OCI-M1 (cell line): ENCODE measurements around the gene SLC24A3.

ENCODE experiments used
- DNase-seq: peaks from one replicate; lab custom pipeline; 2025; lab: John Stamatoyannopoulos, UW

The SLC24A3 gene

DNA sequence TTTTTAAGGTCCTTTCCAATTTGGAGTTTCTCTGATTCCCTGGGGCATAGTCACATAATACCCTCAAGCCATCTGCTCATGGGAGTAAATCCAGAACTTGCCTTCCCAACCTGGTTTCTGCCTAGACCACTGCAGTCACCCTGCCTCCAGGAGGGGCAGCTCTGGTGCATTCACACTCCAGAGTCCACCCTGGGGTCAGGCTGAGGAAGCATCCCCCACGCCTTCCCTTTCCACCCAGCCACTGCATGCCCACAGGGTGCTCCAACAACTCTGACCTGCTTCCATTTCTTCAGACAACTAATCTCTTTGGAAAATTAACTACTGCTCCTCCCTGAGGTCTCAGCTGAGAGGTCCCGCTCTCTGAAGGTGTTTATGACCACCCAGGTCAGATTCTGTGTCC lies 334.2 kb downstream of the SLC24A3 start:
- DNase-seq, result no peak

DNA sequence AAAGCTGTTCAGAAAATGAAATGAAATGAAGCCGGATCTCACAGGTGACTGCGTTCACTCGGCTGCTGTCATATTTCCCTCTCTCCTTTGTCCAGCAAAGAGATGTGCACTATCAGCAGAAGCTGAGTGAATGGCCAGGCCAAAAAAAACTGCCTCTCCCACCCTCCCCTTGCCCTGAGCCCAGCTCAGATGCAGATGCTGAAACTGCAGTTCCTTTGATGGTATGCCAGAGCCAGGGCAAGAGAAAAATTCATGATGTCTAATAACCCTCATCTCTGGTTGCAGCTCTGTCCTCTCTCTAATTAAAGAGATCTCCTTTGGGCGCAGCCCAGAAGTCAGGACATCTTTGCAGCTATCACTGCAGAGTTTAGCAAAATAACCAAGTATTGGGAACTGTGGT lies 335.1 kb downstream of the SLC24A3 start:
- no peak for DNase-seq

DNA sequence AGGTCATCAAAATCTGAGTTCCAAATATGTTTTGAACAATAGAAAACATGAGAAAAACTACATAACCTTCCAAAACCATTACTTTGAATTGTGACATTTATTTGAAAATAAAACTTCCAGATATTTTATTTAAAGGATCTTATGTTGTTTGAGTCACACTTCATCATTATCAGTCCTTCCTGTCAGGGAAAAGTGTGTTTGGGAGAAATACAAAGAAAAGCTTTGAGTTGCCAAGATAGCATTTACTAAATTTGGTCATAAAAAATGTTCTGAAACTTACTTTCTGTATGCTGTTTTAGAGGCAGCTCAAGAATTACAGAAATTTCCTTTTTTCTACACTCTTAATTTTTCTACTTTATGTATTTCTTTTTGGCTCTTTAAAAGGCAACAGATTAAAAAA lies 337.5 kb downstream of the SLC24A3 start:
- DNase-seq, result no peak

DNA sequence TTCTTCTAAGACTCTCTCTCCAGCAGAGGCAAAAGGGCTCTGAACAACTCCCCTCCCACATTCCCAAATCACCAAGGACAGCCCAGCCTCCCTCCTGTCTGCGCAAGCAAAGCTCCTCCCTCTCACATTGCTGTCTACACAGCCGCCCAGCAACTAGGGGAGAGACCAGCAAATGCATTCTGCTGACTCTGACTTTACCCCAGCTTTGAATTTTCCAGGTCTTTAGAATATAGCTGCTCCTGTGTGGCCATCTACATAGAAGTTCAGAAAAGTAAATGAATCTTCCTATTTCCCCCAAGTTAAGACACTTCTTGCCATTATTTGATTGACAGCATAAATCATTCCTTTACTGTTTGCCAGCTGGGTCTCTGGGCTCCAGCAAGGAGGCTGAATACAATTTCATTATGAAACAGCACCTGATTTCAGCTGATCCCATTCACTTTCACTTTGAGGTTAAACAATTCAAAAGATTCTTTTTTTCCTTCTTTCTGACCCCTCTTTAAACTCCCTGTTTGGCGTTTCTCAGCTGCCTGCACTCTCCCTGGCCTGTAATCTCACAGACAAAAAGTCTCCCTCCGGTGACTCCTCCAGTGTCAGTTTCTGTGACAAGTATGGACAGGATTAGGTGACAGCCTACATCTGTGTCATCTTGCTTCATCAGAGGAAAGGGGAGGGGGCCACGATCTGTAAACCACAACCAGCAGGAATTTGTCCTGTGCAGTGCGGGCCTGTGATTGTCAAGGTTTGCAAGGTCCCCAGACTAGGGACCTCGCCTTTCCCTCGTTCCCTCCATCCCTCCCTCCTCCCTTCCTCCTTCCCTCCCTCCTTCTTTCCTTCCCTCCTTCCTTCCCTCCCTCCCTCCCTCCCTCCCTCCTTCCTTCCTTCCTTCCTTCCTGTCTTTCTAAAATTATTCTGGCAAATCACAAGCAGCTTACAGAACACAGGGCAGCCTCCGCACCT lies 340.1 kb downstream of the SLC24A3 start:
- DNase-seq, result peak; percentile 9

DNA sequence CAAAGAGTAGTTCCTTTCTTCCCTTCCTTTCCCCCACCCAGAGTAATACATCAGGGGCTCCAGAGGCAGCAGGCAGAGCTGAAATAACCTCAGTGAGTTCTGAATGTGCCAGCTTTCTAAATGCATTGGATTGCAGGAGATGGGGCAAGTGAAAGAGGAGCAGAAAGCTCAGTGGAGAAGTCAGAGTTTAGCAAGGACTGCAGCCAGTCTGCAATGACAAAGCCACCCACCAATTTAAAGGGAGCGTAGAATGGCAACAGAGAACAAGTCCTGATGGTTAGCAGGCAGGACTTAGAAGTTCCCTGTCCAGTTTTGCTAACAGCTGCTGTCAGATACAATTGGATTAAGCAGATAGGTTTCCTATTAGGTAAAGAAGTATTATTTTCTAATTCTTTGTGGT lies 342.2 kb downstream of the SLC24A3 start:
- no peak for DNase-seq

DNA sequence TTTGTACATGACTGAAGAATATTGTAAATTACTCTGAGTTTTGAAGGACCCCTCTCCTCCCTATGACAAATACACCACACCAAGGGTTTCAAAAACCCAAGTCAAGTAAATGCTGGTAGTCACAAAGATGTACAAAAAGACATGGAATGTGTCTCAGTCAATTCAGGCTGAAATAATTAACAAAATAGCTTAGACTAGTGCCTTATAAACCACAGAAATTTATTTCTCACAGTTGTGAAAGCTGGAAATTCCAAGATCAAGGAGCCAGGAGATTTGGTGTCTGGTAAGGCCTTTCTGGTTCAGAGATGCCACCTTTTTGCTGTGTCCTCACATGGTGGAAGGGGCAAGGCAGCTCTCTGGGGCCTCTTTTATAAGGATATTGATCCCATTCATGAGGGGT lies 343.3 kb downstream of the SLC24A3 start:
- no peak for DNase-seq

DNA sequence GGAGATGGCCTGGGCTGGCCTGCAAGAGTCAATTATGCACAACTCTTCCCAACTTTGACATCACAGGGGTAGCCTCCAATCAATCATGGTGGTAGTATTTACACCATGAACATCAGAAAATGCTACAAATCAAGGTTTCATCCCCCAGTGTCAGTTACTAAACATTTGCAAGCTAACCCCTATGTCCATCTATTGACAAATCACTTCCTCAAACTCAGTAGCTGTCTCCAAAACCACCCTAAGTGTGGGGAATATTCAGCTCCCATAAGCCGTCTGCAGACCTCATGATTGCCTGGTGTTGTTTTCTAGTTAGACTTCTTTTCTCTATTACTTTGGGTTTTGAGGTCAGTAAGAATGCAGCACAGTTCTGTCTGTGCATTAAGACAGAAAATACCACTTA lies 344.8 kb downstream of the SLC24A3 start:
- DNase-seq, result peak; percentile 18

DNA sequence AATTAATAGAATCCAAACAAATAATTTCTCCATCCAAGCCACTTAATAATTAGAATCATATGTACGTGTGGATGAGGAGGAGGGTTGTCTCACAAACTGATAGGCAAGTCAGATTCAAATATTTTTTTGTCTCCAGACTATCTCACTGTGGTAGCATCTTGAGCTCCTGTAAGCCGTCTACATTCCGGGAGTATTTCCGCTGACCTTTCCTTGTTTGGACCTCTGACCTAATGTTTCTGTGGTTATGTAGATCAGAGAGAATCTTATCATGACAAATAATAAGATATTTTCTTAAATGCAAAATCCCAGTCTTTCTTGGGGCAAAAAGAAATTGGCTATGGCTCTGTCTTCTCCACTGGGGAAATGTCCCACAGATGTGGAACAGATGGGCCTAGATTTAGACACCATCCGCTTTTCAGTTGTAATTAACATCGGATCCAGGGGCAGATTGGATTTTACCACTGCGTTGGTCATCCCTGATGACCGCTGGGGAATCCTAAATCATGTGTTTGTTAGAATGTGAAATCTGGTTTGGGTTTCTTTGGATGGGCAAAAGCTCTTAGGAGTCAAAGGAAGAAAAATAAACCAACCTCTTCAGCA lies 348.5 kb downstream of the SLC24A3 start:
- no peak for DNase-seq

DNA sequence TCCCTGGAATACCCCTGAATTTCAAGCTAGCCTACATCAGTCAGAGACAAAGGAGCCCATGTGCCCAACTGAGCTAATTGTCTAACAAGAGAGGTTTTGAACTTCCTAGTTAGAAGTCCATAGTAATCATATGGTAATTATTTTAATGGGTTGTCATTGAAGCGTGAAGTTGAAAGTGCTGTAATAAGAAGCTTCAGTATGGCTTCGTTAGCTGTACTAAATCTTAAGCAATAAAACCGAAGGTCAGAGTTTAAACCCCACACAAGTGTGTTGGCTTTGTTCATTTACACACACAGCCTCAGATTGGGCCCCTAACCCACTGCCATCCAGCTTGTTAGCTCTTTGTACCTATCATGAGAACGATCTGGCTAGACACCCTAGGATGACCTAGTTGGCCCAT lies 350.0 kb downstream of the SLC24A3 start:
- no peak for DNase-seq

DNA sequence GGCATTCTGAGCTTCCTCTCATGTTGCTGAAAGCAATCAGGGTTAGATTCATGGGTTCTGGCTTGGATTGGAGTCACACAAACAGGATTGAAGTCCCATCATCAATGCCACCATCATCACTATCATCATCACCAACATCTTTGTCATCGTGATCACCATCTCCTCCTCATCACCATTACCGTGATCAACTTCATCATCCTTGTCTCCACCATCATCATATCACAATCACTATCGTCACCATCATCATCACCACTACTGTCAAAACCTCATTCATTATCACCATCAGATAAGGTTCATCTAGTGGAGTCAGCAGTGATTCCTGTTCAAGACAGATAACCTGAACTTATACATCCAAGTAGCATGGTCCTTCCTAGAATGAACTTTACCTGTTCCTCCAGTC lies 351.8 kb downstream of the SLC24A3 start:
- no peak for DNase-seq

DNA sequence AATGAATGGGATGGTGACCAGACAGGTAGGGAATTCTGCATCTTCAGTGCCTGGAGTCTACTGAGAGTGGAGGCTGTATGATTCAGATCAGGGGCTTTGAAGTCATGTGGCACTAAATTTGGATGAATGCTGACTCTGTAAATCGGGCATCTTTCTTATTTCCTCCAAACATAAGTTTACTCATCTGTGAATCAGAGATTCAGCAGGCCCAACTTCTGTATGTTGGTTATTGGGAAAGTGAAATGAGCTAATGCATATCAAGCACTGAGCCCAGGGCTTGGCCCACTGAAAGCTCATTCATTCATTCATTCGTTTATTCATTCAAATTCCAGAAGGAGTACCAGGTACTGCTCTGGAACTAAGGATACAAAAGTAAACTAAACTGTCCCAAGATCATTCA lies 353.3 kb downstream of the SLC24A3 start:
- no peak for DNase-seq

DNA sequence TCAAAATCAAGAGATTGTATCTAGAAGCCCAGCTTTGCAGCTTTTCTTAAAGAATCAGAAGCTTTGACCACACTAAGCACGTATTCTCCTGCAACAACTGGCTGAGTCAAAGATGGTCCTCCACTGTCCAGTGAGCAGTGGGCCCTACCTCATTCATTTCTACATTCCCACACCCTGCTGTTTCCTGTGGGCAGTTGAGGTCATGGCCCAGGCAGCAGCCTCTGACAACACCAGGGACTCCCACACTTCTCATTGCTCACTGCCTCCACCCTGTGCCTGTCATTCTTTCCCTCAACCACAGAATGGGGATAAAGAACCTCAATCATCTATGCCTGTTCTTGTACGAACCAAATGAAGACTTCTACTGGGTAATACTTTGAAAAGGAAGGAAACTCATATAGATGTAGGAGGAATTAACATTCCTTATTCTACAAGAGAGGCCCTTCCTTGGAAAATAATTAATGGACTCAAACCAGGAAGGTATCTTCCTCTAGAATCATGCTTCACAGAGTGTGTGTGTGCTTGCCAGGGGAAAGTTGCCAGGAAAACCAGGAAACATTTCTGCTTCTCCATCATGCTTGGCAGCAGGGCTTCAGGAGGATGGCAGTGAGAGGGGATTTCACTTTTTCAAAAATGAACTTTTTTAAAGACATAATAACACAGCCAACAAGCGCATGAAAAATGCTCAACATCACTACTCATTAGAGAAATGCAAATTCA lies 353.9 kb downstream of the SLC24A3 start:
- peak; percentile 53 for DNase-seq

DNA sequence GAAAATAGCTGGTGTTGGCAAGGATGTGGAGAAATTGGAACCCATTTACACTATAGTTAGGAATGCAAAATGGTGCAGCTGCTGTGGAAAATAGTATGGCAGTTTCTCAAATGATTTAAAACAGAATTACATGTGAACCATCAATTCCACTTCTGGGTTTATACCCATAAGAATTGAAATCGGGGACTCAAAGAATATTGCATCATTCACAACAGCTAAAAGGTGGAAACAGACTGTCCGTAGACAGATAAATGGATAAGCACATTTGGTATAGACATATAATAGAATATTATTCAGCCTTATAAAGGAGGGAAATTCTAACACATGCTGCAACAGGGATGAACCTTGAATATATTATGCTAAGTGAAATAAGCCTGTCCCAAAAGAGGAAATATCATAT lies 355.7 kb downstream of the SLC24A3 start:
- no peak for DNase-seq

DNA sequence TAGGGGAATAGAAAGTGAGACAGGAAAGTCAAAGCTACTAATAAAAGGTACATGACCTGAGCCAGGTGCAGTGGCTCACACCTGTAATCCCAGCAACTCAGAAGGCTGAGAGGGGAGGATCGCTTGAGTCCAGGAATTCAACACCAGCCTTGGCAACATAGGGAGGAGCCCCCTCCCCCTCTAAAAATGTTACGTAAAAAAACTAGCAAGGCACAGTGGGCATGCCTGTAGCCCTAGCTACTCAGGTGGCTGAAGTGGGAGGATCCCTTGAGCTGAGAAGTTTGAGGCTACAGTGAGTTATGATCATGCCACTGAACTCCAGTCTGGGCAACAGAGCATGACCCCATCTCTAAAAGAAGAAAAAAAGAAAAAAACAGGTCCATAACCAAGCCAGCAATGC lies 359.6 kb downstream of the SLC24A3 start:
- no peak for DNase-seq

DNA sequence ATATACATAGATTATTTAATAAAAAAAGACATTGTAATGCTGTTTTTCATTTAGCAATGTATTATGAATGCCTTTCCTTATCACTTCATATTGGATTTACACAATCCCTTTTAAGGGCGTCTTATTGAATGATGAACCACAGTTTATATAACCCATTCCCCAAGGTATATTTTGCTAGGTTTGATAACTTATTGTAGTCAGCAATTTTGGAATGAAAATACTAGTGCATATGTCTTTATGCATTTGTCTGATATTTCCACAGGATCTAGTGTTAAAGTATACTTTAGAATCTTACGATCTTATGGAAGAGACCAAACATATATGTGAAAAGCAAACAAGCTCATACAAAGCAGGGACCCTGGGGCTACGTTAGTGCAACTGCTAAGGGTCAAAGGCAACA lies 365.2 kb downstream of the SLC24A3 start:
- DNase-seq, result no peak

DNA sequence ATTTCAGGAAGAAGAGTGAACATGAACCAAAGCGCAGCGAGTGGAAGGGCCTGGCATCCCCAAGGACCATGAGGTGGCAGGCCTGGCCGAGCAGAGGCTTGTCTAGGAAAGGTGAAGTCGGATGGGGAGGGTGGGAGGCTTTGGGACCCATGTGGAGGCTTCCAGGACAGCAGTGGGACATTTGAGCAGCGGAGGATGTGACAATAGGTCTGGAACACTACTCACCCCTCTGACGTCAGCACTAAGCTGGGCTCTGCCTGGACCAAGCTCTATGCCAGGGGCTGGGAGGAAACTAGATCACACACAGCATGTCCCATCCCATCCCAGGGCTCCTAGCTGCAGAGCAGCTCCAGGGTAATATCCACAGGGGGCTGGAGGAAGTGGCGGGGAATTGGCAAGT lies 370.3 kb downstream of the SLC24A3 start:
- no peak for DNase-seq

DNA sequence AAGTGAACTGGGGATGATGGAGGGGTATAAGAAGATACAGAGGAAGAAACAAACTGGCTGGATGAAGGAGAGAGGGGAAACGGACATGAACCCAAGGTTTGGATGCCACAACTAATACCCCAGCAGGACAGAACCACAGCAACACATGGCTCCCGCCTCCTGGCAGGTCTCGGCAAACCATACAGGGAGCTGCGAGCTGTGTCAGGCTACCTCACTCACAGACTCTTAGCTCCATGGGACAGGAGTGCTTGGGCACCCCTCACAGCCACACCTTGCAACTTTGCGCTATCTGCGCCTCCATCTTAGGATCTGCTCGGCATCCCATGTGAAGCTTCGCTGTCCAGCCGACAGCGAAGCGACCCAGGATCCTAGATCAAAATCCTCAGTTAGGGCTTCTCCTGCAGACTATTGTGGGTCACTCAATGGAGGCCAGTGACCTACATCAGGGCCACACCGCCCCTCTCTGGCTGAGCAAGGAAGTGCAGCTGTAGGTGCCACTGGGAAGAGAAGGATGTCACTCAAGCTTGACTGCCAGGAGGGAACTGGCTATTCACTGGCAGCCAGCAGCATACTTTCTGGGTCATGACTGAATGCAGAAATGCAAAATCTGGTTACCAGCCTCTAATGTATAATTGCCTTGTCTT lies 371.2 kb downstream of the SLC24A3 start:
- peak; percentile 91 for DNase-seq

DNA sequence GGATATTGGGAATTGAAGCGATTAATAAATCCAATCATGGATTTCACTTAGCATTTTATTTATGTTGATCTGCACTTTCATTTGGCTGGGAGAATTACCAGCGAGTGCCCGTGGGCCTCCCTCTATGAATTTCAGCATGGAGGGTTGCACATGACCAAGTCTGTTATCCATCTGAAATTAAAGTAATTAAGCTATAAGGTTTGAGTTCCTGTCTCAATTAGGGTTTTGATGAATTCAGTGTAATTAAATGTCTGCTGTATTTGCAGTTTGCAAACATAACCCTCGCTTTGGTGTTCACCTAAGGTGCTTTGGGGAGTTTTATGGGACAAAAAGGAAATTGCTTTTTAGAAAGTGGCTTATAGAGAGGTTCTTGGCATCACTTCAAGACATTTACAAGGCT lies 375.8 kb downstream of the SLC24A3 start:
- no peak for DNase-seq

DNA sequence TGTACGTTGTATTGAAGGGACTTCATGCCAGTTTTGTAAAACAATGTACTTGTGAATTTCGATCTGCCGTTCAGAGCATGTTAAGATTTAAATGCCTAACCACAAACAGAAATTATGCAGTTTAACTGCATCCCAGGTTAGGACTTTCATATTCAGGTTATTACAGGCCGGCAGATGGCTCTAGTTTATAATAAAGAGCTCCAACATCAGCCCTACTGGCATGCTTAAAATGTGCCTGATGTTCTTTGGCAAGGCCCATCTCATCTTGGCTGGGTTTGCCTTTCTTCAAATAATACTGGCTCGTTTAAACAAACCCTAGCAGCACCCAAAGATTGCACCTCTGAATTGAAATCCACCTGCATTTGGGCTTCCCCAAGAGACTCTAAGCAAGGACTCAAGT lies 376.3 kb downstream of the SLC24A3 start:
- no peak for DNase-seq

DNA sequence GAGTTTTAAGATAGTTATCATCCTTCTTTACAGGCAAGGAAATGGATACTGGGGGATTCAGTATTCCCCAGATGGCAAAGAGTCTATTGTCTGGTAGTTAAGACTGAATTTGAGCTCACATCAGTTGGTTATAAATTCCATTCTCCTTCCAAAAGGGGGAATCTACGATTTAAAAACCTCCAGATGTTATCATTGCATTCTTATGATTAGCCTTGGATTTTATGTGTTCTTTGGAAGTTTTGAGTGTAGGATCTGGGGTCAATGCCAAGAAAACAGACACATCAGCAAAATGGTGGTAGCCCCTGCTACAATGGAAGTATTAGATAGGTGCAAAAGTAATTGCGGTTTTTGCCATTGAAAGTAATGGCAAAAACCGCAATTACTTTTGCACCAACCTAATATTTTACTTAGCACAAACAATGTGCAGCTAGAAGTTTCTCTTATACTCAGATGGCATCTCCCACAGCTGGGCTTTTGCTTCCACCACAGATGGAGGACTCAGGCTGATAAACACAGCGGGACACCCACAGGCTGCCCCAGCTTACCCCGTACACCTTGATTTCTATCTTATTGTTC lies 377.4 kb downstream of the SLC24A3 start:
- no peak for DNase-seq

DNA sequence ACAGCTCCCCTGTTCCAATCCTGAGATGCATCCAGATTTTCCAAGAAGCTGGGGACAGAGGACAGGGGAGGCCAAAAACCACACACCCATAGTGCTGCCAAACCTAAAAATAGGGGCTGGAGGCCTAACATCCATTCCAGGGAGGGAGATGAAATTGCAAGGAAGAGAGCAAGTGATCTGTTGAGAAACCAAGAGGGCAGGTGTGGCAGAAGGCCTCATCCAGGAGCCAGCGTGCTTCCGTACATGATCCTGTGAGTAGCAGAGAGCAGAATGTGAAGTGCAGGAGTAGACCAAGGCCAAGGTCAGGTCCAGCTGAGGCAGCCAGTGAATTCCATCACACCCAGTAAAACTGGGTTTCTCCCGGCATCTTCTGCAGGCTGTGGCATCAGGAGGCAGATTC lies 377.9 kb downstream of the SLC24A3 start:
- DNase-seq, result no peak

DNA sequence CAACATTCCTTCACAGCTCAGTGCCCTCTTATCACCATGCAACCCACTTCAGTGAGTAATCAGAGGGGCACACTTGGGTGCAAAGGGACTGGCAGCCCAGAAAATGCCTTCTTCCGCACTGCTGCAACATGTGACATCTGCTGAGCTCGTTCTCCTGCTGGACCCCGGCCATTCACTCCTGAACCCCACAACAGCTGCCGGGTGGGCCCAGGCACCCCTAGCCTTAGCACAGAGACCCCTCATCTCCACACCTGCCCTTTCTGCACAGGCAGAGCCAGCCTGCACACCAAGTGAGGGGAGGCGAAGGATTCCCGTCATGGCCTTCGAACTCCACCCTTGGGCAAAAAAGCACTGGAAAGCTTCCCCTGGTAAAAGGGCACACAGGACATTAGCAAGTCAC lies 381.3 kb downstream of the SLC24A3 start:
- no peak for DNase-seq
